ENCODE results near the gene IQSEC2. TPM values are rescaled to one million over a fixed set of nuclear protein-coding genes. Genes with fewer than 3 reads are reported as not detected.

IQSEC2 gene
- total RNA-seq, 1 experiment from 2014 or later, result 9.3 TPM

- no peak for DNase-seq (ENCODE audit: low spot score)
These were observed 24.0 kb upstream of the IQSEC2 start for GRCh38 chrX:53305219-53305995.

- no peak for DNase-seq (ENCODE audit: low spot score)
These were observed 21.8 kb upstream of the IQSEC2 start for GRCh38 chrX:53303195-53303594.

GRCh38 chrX:53300157-53300556 lies 18.8 kb upstream of the IQSEC2 start:
- DNase-seq (ENCODE audit: low spot score), result no peak

GRCh38 chrX:53294024-53294648 lies 12.8 kb upstream of the IQSEC2 start:
- no peak for DNase-seq (ENCODE audit: low spot score)

GRCh38 chrX:53291596-53291995 lies 10.2 kb upstream of the IQSEC2 start:
- no peak for DNase-seq (ENCODE audit: low spot score)

GRCh38 chrX:53290441-53291041 lies 9.2 kb upstream of the IQSEC2 start:
- no peak for DNase-seq (ENCODE audit: low spot score)

GRCh38 chrX:53288189-53288588 lies 6.8 kb upstream of the IQSEC2 start:
- peak; percentile 33 for DNase-seq (ENCODE audit: low spot score)

GRCh38 chrX:53287493-53288138 lies 6.2 kb upstream of the IQSEC2 start:
- peak; percentile 92 for DNase-seq (ENCODE audit: low spot score)

GRCh38 chrX:53286171-53286570 lies 4.8 kb upstream of the IQSEC2 start:
- DNase-seq (ENCODE audit: low spot score), result no peak

- DNase-seq (ENCODE audit: low spot score), result no peak
These were observed 4.2 kb upstream of the IQSEC2 start for GRCh38 chrX:53285591-53285990.

- DNase-seq (ENCODE audit: low spot score), result peak; percentile 41
These were observed 3.5 kb upstream of the IQSEC2 start for GRCh38 chrX:53284684-53285447.

- DNase-seq (ENCODE audit: low spot score), result no peak
These were observed 2.2 kb upstream of the IQSEC2 start for GRCh38 chrX:53283567-53283966.

GRCh38 chrX:53283099-53283498 lies 1.7 kb upstream of the IQSEC2 start:
- no peak for DNase-seq (ENCODE audit: low spot score)

GRCh38 chrX:53281963-53282695 lies 745 bp upstream of the IQSEC2 start:
- DNase-seq (ENCODE audit: low spot score), result no peak

- DNase-seq (ENCODE audit: low spot score), result no peak
These were observed 758 bp downstream of the IQSEC2 start for GRCh38 chrX:53280331-53281320.

- no peak for DNase-seq (ENCODE audit: low spot score)
These were observed 1.8 kb downstream of the IQSEC2 start for GRCh38 chrX:53279296-53280237.

GRCh38 chrX:53272808-53273337 lies 8.5 kb downstream of the IQSEC2 start:
- no peak for DNase-seq (ENCODE audit: low spot score)

GRCh38 chrX:53269536-53270107 lies 11.8 kb downstream of the IQSEC2 start:
- no peak for DNase-seq (ENCODE audit: low spot score)

All from H4 (cell line).